Neutrophil (primary cell): ENCODE results near the gene UBE2A.

Source experiments
- H3K27ac ChIP-seq: fragments of 200-600 bp; sonication (generic); 2 replicates; pipeline ENCODE4 v1.5.1; 2016; ENCODE audit warnings: mild to moderate bottlenecking, moderate library complexity
- H3K27me3 ChIP-seq: fragments of 200-600 bp; sonication (generic); 2 replicates; pipeline ENCODE4 v1.6.0; 2016; ENCODE audit warnings: mild to moderate bottlenecking
- H3K36me3 ChIP-seq: fragments of 200-600 bp; sonication (generic); 2 replicates; pipeline ENCODE4 v1.5.1; 2017
- H3K4me1 ChIP-seq, 2 experiments: fragments of 200-600 bp in 1 of 2; sonication (generic) in 1 of 2; 1 replicate in 1 of 2; 2 replicates in 1 of 2; pipeline versions ENCODE4 v1.5.1 to v1.6.1; 2013 to 2016; ENCODE audit warnings: low read depth in 1 of 2, low read length in 1 of 2, mild to moderate bottlenecking in 1 of 2, moderate library complexity in 1 of 2; ENCODE audit not compliant: control insufficient read depth in 1 of 2, insufficient read depth in 1 of 2
- H3K4me3 ChIP-seq, 2 experiments: fragments of 200-600 bp in 1 of 2; sonication (generic) in 1 of 2; 1 replicate in 1 of 2; 2 replicates in 1 of 2; pipeline ENCODE4 v1.5.1; 2013 to 2016; ENCODE audit warnings: low read depth in 1 of 2, low read length in 1 of 2, mild to moderate bottlenecking in 1 of 2, moderate library complexity in 1 of 2
- H3K9me3 ChIP-seq: fragments of 200-600 bp; sonication (generic); 2 replicates; pipeline ENCODE4 v1.5.1; 2016
- TF ChIP-seq, protein P1 (sequence below): fragments of 200-600 bp; sonication (generic); IDR thresholded peaks from 2 replicates; pipeline ENCODE4 v1.5.1; 2016; ENCODE audit warnings: antibody characterized with exemption

The UBE2A gene

DNA sequence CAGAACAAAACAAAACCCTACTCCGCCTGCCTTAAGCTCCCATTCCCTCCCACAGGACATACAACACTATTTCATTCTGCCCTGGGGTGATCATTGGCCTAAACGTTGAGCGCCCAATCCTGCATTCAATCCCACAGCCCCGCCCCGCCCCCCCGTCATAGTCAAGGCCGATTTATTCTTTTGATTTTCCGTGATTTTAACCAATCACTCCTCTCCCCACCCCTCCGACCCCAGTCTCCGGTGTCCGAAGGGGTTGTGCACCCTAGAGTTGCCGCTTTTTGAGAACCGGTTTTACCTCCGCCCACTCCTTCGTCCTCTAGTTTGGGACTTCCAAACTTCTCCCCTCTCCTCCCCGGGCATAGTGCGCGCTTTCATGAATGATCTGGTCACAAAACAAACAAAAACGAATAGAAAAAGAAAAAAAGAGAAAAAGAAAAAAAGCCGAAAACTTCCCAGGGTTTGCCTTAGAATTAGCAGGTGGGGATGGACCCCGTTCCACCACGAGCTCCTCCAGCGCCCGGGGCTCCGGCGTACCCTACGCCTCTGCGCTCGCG is 446 bp upstream of the UBE2A start:
- H3K4me1 ChIP-seq = peaks cover 17 to 18% of the 10 kb centered on the region in 2 experiments
- TF ChIP-seq, protein P1, sequence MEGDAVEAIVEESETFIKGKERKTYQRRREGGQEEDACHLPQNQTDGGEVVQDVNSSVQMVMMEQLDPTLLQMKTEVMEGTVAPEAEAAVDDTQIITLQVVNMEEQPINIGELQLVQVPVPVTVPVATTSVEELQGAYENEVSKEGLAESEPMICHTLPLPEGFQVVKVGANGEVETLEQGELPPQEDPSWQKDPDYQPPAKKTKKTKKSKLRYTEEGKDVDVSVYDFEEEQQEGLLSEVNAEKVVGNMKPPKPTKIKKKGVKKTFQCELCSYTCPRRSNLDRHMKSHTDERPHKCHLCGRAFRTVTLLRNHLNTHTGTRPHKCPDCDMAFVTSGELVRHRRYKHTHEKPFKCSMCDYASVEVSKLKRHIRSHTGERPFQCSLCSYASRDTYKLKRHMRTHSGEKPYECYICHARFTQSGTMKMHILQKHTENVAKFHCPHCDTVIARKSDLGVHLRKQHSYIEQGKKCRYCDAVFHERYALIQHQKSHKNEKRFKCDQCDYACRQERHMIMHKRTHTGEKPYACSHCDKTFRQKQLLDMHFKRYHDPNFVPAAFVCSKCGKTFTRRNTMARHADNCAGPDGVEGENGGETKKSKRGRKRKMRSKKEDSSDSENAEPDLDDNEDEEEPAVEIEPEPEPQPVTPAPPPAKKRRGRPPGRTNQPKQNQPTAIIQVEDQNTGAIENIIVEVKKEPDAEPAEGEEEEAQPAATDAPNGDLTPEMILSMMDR = no peak
- no peaks in the 10 kb centered on the region for H3K27me3 ChIP-seq
- peak overlapping the region; percentile 93 for H3K27ac ChIP-seq
- no peaks in the 10 kb centered on the region for H3K36me3 ChIP-seq
- H3K9me3 ChIP-seq = no peaks in the 10 kb centered on the region
- peak overlapping the region; percentile 77 for H3K4me3 ChIP-seq

- TF ChIP-seq, protein P1 = no peak
- no peaks in the 10 kb centered on the region for H3K9me3 ChIP-seq
- no peaks in the 10 kb centered on the region for H3K27me3 ChIP-seq
- H3K36me3 ChIP-seq = peaks cover 16% of the 10 kb centered on the region
- no peak overlapping the region for H3K4me3 ChIP-seq
- no peak overlapping the region for H3K27ac ChIP-seq
- H3K4me1 ChIP-seq = peaks cover 11 to 12% of the 10 kb centered on the region in 2 experiments
Measured at GRCh38 chrX:119579414-119579813, 5.1 kb downstream of the UBE2A start.

DNA sequence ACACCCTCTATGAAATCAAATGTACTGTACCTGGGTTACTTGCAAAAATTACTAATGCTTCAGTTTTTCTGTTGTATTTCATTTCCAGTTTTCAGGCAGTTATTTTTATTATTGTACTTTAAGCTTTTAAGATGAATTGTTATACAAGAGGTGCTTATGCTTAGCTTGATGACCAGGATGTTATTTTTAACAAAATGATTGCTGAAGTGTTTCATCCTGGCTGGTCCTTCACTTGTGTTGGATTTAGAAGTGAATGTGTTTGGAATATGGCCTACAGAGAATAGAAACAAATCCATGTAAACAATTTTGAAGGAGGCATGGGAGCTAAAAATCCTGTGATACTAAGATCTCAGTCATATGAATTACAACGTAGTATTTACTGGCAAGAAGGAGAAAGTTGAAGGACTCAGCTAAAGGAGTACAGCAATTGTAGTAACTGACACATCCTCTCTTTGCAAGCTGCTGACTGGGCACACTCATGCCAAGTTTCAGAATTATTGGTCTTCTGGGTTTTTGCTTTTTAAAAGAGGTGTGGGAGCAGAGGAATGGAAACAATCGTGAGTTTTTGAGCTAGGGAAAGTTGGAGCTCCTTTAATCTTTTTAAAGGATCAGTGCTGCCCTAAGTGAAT is 9.2 kb downstream of the UBE2A start:
- H3K36me3 ChIP-seq = peaks cover 16% of the 10 kb centered on the region
- TF ChIP-seq, protein P1 = no peak
- no peaks in the 10 kb centered on the region for H3K9me3 ChIP-seq
- no peak overlapping the region for H3K4me3 ChIP-seq
- no peak overlapping the region for H3K27ac ChIP-seq
- H3K27me3 ChIP-seq = no peaks in the 10 kb centered on the region
- no peaks in the 10 kb centered on the region for H3K4me1 ChIP-seq

GRCh38 chrX:119589810-119590209 is 15.4 kb downstream of the UBE2A start:
- TF ChIP-seq, protein P1 = no peak

DNA sequence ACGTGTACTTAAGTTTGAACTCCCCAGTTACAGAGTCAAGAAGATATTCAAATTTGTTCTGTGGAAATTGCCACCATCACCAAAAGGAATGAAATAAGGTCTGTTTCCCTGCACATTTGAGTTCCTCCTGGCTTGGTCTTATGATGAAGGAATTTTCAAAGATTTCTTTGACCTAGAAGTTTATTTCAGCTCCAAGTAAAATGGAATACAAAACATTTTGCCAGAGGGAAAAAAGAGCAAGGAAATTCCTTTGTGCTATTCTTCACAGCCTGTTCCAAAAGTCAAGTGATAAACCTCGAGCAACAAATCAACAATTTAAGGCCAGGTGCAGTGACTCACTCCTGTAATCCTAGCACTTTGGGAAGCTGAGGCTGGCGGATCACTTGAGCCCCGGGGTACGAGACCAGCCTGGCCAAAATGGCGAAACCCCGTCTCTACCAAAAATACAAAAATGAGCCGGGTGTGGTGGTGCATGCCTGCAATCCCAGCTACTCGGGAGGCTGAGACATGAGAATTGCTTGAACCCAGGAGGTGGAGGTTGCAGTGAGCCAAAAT is 28.4 kb downstream of the UBE2A start:
- Histone ChIP-seq H3K27me3 (no peaks in the 10 kb centered on the region), H3K4me3 (no peak overlapping the region), H3K36me3 (no peaks in the 10 kb centered on the region), H3K27ac (no peak overlapping the region), H3K4me1 (peaks cover 12 to 14% of the 10 kb centered on the region in 2 experiments), H3K9me3 (no peaks in the 10 kb centered on the region)
- TF ChIP-seq, protein P1 = no peak

More at GRCh38 chrX:119589810-119590209, 15.4 kb downstream of the UBE2A start:
- H3K36me3 ChIP-seq = no peaks in the 10 kb centered on the region
- no peaks in the 10 kb centered on the region for H3K27me3 ChIP-seq
- no peaks in the 10 kb centered on the region for H3K9me3 ChIP-seq
- H3K27ac ChIP-seq = no peak overlapping the region
- no peaks in the 10 kb centered on the region for H3K4me1 ChIP-seq
- no peak overlapping the region for H3K4me3 ChIP-seq
